ENCODE results near the gene KCNA2.

DNA sequence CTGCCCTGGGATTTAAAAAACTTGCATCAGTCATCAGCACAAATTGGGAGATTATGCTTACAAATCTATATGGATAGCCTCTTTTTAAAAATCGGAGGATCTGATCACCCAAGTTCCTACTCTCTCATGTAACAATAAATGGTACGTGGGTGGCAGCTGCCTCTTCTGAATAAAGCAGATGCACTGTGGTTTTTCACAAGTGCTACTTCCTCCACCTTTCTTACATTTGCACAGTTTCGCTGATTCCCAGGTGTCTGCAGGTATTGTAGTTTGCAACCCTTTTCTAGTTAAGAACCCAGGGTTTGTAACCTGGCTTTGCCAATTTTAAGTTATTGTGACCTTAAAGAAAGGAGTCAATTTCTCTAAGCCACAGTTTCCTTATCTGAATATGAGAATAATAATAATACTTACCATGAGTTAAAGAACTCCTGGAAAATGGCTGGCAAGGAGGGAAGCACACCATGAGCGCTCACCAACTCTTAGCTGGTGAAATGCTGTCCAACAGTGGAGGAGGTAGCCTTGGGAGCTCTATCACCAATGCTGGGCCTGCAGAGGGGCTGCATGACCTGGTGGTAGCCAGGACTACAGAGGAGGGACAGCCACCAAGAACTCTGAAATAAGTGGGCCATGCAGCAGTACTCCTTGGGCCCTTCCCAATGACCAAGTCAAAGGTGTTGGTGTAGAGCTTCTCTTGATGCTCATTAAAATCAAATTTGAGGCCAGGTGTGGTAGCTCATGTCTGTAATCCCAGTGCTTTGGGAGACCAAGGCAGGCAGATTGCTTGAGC is 30.2 kb upstream of the KCNA2 start:
- TF ChIP-seq, protein P1, sequence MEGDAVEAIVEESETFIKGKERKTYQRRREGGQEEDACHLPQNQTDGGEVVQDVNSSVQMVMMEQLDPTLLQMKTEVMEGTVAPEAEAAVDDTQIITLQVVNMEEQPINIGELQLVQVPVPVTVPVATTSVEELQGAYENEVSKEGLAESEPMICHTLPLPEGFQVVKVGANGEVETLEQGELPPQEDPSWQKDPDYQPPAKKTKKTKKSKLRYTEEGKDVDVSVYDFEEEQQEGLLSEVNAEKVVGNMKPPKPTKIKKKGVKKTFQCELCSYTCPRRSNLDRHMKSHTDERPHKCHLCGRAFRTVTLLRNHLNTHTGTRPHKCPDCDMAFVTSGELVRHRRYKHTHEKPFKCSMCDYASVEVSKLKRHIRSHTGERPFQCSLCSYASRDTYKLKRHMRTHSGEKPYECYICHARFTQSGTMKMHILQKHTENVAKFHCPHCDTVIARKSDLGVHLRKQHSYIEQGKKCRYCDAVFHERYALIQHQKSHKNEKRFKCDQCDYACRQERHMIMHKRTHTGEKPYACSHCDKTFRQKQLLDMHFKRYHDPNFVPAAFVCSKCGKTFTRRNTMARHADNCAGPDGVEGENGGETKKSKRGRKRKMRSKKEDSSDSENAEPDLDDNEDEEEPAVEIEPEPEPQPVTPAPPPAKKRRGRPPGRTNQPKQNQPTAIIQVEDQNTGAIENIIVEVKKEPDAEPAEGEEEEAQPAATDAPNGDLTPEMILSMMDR (IDR thresholded peaks at IDR 0.05): no peak
- TF ChIP-seq POLR2A (IDR thresholded peaks at IDR 0.05): no peak

All from prostate gland (tissue), 2 donors.